Measurements from ENCODE around the gene VMP1. TPM values are rescaled to one million over a fixed set of nuclear protein-coding genes. Genes with fewer than 3 reads are reported as not detected.

VMP1 gene
- total RNA-seq, 2 experiments from 2014 or later: 29.2 to 38.0 TPM

DNA sequence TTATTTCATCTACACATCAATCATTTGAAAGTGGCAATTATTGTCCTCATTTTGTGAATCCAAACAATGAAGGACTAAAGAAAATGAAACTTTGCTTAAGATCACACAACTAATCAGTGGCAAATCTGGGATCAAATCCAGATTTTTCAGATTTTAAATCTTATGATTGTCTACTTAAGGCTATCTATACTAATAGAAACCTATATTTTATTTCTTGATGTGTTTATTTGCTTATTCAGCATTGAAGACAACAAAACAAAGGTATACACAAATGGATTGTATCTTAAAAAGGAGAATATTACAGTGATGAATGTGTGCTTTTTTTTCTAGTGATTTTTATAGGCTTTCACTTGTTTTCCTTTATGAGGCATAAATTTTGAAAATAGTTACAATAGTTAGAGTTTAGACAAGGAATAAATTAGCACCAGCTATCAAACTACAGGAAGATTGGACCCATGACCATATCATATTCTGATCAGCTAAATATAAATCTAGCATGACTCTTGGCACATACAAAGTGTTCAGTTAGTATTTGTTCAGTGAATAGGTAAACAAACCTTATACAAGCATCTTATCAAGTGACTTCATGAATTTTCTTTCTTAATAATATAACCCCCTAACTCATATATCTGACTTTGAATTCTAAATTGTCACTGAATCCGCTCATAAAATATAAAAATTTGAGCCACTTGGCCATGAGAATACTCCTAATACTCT, 20.5 kb downstream of the VMP1 start:
- peaks cover 17% of the 10 kb centered on the region; the same call in 1 of the 2 replicates for H3K79me2 ChIP-seq (ENCODE audit: insufficient read depth, low read depth, low read length)
- ChIA-PET CTCF (ENCODE audit: unreplicated experiment) (no interaction called here), POLR2A (interaction anchor here (0.7 kb wide), 1 partner anchor 491 kb away, joined by 3 read pairs; no protein-coding TSS in a partner anchor)
- H3K9me2 ChIP-seq (ENCODE audit: insufficient read depth, low read length): no peaks in the 10 kb centered on the region
- intact Hi-C loops (cut with micrococcal nuclease; ENCODE audit: unreplicated experiment): no loop called here
- peaks cover 5% of the 10 kb centered on the region; the same call in 1 of the 2 replicates for H4K20me1 ChIP-seq (ENCODE audit: insufficient read depth, low read length)
- no peak overlapping the region for H3K27ac ChIP-seq (ENCODE audit: low read depth, low read length, poor library complexity, severe bottlenecking)
- H2AFZ ChIP-seq (ENCODE audit: low read length): no peak overlapping the region
- no peak overlapping the region for H3K4me2 ChIP-seq (ENCODE audit: low read length)
- TF ChIP-seq, protein P1, sequence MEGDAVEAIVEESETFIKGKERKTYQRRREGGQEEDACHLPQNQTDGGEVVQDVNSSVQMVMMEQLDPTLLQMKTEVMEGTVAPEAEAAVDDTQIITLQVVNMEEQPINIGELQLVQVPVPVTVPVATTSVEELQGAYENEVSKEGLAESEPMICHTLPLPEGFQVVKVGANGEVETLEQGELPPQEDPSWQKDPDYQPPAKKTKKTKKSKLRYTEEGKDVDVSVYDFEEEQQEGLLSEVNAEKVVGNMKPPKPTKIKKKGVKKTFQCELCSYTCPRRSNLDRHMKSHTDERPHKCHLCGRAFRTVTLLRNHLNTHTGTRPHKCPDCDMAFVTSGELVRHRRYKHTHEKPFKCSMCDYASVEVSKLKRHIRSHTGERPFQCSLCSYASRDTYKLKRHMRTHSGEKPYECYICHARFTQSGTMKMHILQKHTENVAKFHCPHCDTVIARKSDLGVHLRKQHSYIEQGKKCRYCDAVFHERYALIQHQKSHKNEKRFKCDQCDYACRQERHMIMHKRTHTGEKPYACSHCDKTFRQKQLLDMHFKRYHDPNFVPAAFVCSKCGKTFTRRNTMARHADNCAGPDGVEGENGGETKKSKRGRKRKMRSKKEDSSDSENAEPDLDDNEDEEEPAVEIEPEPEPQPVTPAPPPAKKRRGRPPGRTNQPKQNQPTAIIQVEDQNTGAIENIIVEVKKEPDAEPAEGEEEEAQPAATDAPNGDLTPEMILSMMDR (conservative IDR thresholded peaks at IDR 0.05; ENCODE audit: low read length): no peak
- no peak for TF ChIP-seq EZH2phosphoT487 (IDR thresholded peaks at IDR 0.05; ENCODE audit: borderline replicate concordance, low read depth, low read length)
- H3K9me3 ChIP-seq (ENCODE audit: low read length): no peaks in the 10 kb centered on the region
- no TSS peak for BruUV-seq (replicated peaks)
- H3K4me3 ChIP-seq (ENCODE audit: low read depth, low read length, poor library complexity, severe bottlenecking): no peak overlapping the region
- DNase-seq (ENCODE audit: low spot score): no peak
- no peaks in the 10 kb centered on the region for H3K36me3 ChIP-seq (ENCODE audit: insufficient read depth, low read length)
- H3K4me1 ChIP-seq (ENCODE audit: insufficient read depth, low read length, poor library complexity, severe bottlenecking): no peaks in the 10 kb centered on the region

DNA sequence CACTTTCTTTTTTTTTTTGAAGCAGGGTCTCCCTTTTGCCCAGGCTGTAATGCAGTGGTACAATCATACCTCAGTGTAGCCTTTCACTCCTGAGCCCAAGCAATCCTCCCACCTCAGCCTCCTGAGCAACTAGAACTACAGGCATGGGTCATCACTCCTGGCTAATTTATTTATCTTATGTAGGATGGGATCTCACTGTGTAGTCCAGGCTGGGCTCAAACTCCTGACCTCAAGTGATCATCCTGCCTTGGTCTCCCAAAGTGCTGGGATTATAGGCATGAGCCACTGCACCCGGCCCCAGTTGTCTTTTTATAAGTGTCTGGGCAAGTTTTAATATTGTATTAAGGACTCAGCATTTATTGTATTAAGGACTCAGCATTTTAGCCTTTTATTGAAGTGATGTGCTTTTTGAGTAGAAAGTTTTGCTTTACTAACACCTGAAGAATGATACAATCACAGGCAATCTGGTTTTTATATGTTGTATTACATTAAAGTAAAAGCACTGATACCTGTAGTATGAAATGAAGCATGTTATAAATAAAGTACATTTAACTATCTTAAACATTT, 22.9 kb downstream of the VMP1 start:
- intact Hi-C loops (cut with micrococcal nuclease; ENCODE audit: unreplicated experiment): no loop called here
- Histone ChIP-seq H3K9me2 (ENCODE audit: insufficient read depth, low read length) (no peaks in the 10 kb centered on the region), H3K4me1 (ENCODE audit: insufficient read depth, low read length, poor library complexity, severe bottlenecking) (no peaks in the 10 kb centered on the region), H4K20me1 (ENCODE audit: insufficient read depth, low read length) (peaks cover 5% of the 10 kb centered on the region; the same call in 1 of the 2 replicates), H3K79me2 (ENCODE audit: insufficient read depth, low read depth, low read length) (peaks cover 17% of the 10 kb centered on the region; the same call in 1 of the 2 replicates), H3K4me2 (ENCODE audit: low read length) (no peak overlapping the region), H3K36me3 (ENCODE audit: insufficient read depth, low read length) (peaks cover under 1% of the 10 kb centered on the region; the same call in 1 of the 2 replicates), H3K4me3 (ENCODE audit: low read depth, low read length, poor library complexity, severe bottlenecking) (no peak overlapping the region), H2AFZ (ENCODE audit: low read length) (no peak overlapping the region), H3K9me3 (ENCODE audit: low read length) (no peaks in the 10 kb centered on the region), H3K27ac (ENCODE audit: low read depth, low read length, poor library complexity, severe bottlenecking) (no peak overlapping the region)
- DNase-seq (ENCODE audit: low spot score): no peak
- POLR2A ChIA-PET: no interaction called here
- TF ChIP-seq, protein P1 (conservative IDR thresholded peaks at IDR 0.05; ENCODE audit: low read length): no peak
- TF ChIP-seq EZH2phosphoT487 (IDR thresholded peaks at IDR 0.05; ENCODE audit: borderline replicate concordance, low read depth, low read length): no peak
- no TSS peak for BruUV-seq (replicated peaks)
- CTCF ChIA-PET (ENCODE audit: unreplicated experiment): no interaction called here

DNA sequence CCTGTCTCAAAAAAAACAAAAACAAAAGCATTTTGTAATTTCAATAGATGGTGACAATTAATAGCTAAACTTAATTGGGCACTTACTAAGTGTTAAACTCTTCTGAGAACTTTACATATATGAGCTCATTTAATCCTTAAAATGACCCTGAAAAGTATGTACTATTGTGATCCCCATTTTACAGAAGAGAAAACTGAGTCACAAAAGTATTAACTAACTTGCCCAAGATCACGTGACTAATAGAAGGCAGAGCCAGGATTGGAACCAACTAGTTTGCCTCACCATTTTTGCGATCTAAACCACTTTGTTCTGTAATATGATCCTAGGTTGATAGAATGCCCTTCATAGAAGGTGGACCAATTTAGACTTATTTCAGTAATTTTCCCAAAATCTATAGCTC, 26.2 kb downstream of the VMP1 start:
- Histone ChIP-seq H4K20me1 (ENCODE audit: insufficient read depth, low read length) (no peaks in the 10 kb centered on the region), H3K4me1 (ENCODE audit: insufficient read depth, low read length, poor library complexity, severe bottlenecking) (no peaks in the 10 kb centered on the region), H3K27ac (ENCODE audit: low read depth, low read length, poor library complexity, severe bottlenecking) (no peak overlapping the region), H3K9me3 (ENCODE audit: low read length) (no peaks in the 10 kb centered on the region), H2AFZ (ENCODE audit: low read length) (no peak overlapping the region), H3K9me2 (ENCODE audit: insufficient read depth, low read length) (no peaks in the 10 kb centered on the region), H3K4me2 (ENCODE audit: low read length) (no peak overlapping the region), H3K36me3 (ENCODE audit: insufficient read depth, low read length) (peaks cover 14% of the 10 kb centered on the region), H3K4me3 (ENCODE audit: low read depth, low read length, poor library complexity, severe bottlenecking) (no peak overlapping the region), H3K79me2 (ENCODE audit: insufficient read depth, low read depth, low read length) (no peaks in the 10 kb centered on the region; the same call in 1 of the 2 replicates)
- TF ChIP-seq EZH2phosphoT487 (IDR thresholded peaks at IDR 0.05; ENCODE audit: borderline replicate concordance, low read depth, low read length): no peak
- TF ChIP-seq, protein P1 (conservative IDR thresholded peaks at IDR 0.05; ENCODE audit: low read length): no peak
- intact Hi-C loops (cut with micrococcal nuclease; ENCODE audit: unreplicated experiment): no loop called here
- CTCF ChIA-PET (ENCODE audit: unreplicated experiment): no interaction called here
- BruUV-seq (replicated peaks): no TSS peak
- POLR2A ChIA-PET: interaction anchor here (0.6 to 0.9 kb wide), 3 partner anchors 15 to 159 kb away, joined by 3 to 4 read pairs (median 3); partner anchors contain the start of genes RPS6KB1, TUBD1 and VMP1
- no peak for DNase-seq (ENCODE audit: low spot score)

Measured in OCI-LY7 (cell line).